Panc1 (cell line): ENCODE results near the gene OPN5. TPM values are rescaled to one million over a fixed set of nuclear protein-coding genes. Genes with fewer than 3 reads are reported as not detected.

ENCODE experiments used
- ATAC-seq: fragments of 200-7000 bp; cut with Tn5 transposase; 2 replicates; pipeline ENCODE4 v1.9.1; 2020; ENCODE audit warnings: mild to moderate bottlenecking, moderate library complexity
- BruUV-seq: library from RNA; stranded (reverse); fragments of 400-500 nt; replicated peaks from 2 replicates; lab custom pipeline; 2021; lab: Mats Ljungman, UMichigan
- CTCF ChIA-PET: fragments of 300-600 bp; sonication (Branson Sonifier 250); formaldehyde crosslinking; loops from one replicate; lab custom pipeline; 2022; ENCODE audit warnings: antibody characterized with exemption; lab: Charles Lee
- POLR2A ChIA-PET: fragments of 300-600 bp; sonication (Branson Sonifier 250); formaldehyde crosslinking; loops from one replicate; lab custom pipeline; 2022; ENCODE audit warnings: antibody characterized with exemption; lab: Charles Lee
- DNase-seq: peaks from one replicate; pipeline ENCODE4 v3.0.0-alpha.2; 2010; ENCODE audit warnings: low read depth, low spot score
- H3K27ac ChIP-seq: 2 replicates; pipeline ENCODE4 v1.5.1; 2011; ENCODE audit warnings: mild to moderate bottlenecking, low read length, inconsistent platforms
- H3K27me3 ChIP-seq: fragments of 200-500 bp; sonication (Bioruptor generic); 2 replicates; pipeline ENCODE4 v1.6.0; 2014; ENCODE audit warnings: low read length, inconsistent platforms; ENCODE audit not compliant: control insufficient read depth, insufficient read depth
- H3K36me3 ChIP-seq: fragments of 200-500 bp; sonication (Bioruptor generic); 2 replicates; pipeline ENCODE4 v1.5.1; 2014; ENCODE audit warnings: inconsistent platforms, mild to moderate bottlenecking, low read length, moderate library complexity; ENCODE audit not compliant: control insufficient read depth, insufficient read depth
- H3K4me1 ChIP-seq: 2 replicates; pipeline ENCODE4 v1.5.1; 2011; ENCODE audit warnings: inconsistent platforms, mild to moderate bottlenecking, low read length, moderate library complexity; ENCODE audit not compliant: control insufficient read depth, insufficient read depth
- H3K4me3 ChIP-seq, 2 experiments: 2 replicates each; pipeline ENCODE4 v1.5.1; 2011 to 2012; ENCODE audit warnings: low read depth in 2 of 2, low read length in 2 of 2, mild to moderate bottlenecking in 2 of 2, inconsistent platforms in 1 of 2, moderate library complexity in 1 of 2
- H3K9me3 ChIP-seq: fragments of 200-500 bp; sonication (Bioruptor generic); 2 replicates; pipeline ENCODE4 v1.5.1; 2014; ENCODE audit warnings: low read depth, mild to moderate bottlenecking, inconsistent platforms, low read length, moderate library complexity; ENCODE audit not compliant: control insufficient read depth, insufficient read depth
- CTCF ChIP-seq: fragments of 450-650 bp; IDR thresholded peaks from 2 replicates; pipeline ENCODE4 v1.5.1; 2017; ENCODE audit warnings: mild to moderate bottlenecking
- POLR2AphosphoS5 ChIP-seq: IDR thresholded peaks from 2 replicates; pipeline ENCODE4 v1.6.1; 2012; ENCODE audit warnings: mild to moderate bottlenecking, low read depth, low read length, moderate library complexity
- REST ChIP-seq, 2 experiments: IDR thresholded peaks; 2 replicates each; pipeline ENCODE4 v1.6.1; 2011 to 2012; ENCODE audit warnings: low read depth in 2 of 2, control low read depth in 1 of 2, low read length in 1 of 2, mild to moderate bottlenecking in 1 of 2, moderate library complexity in 1 of 2; ENCODE audit not compliant: insufficient read depth in 1 of 2
- SIN3A ChIP-seq: IDR thresholded peaks from 2 replicates; pipeline ENCODE4 v1.6.1; 2012; ENCODE audit warnings: low read depth, mild to moderate bottlenecking, low read length, moderate library complexity, borderline replicate concordance; ENCODE audit not compliant: insufficient read depth
- TCF7L2 ChIP-seq: IDR thresholded peaks from 2 replicates; pipeline ENCODE4 v1.6.1; 2011; ENCODE audit warnings: mild to moderate bottlenecking, low read depth, low read length, inconsistent platforms
- in situ Hi-C: cut with HindIII; loops from 2 replicates; pipeline ENCODE4 v1.10.0; 2016; ENCODE audit warnings: low sequenced_read_pairs, low pct_unique_long_range_greater_than_20kb
- intact Hi-C: fragments of 100-400 bp; cut with micrococcal nuclease; formaldehyde crosslinking; loops from one replicate; pipeline ENCODE4 v1.10.0; 2022; ENCODE audit not compliant: unreplicated experiment
- total RNA-seq: library from RNA; stranded (reverse); gene quantifications from one replicate; pipeline ENCODE4 v1.2.1, GENCODE V29; 2021; ENCODE audit not compliant: unreplicated experiment

The OPN5 gene
- total RNA-seq, 1 experiment from 2014 or later = not detected

GRCh38 chr6:47785182-47785581 is 3.4 kb downstream of the OPN5 start:
- no peaks in the 10 kb centered on the region for H3K36me3 ChIP-seq
- H3K27ac ChIP-seq = no peak overlapping the region
- no peak overlapping the region for H3K4me3 ChIP-seq
- DNase-seq = no peak
- no TSS peak for BruUV-seq
- H3K27me3 ChIP-seq = peaks cover 5% of the 10 kb centered on the region
- CTCF ChIA-PET = no interaction called here
- H3K4me1 ChIP-seq = peaks cover 8% of the 10 kb centered on the region; the same call in 1 of the 2 replicates
- TF ChIP-seq TCF7L2 (no peak), SIN3A (no peak), REST (IDR thresholded peaks at IDR 0.05; ENCODE audit: insufficient read depth in 1 of 2, low read depth in 2 of 2, low read length in 1 of 2) (no peak), CTCF (no peak), POLR2AphosphoS5 (no peak)
- no peaks in the 10 kb centered on the region for H3K9me3 ChIP-seq
- ATAC-seq = no peak
- intact Hi-C loops (loop anchor here (5.0 kb wide), 1 partner anchor 1627 kb away; no protein-coding TSS in a partner anchor), in situ Hi-C loops (no loop called here)
- POLR2A ChIA-PET = no interaction called here

GRCh38 chr6:47787620-47788497 is 6.0 kb downstream of the OPN5 start:
- in situ Hi-C loops (no loop called here), intact Hi-C loops (loop anchor here (1.0 to 5.0 kb wide), 2 partner anchors 977 to 1624 kb away; no protein-coding TSS in a partner anchor)
- Histone ChIP-seq H3K9me3 (no peaks in the 10 kb centered on the region), H3K36me3 (no peaks in the 10 kb centered on the region), H3K4me1 (no peaks in the 10 kb centered on the region), H3K27me3 (peaks cover 5% of the 10 kb centered on the region), H3K27ac (no peak overlapping the region), H3K4me3 (no peak overlapping the region)
- CTCF ChIA-PET = interaction anchor here (0.6 to 1.8 kb wide), 4 partner anchors 138 to 1623 kb away, joined by 3 to 6 read pairs (median 6); no protein-coding TSS in a partner anchor
- POLR2A ChIA-PET = interaction anchor here (0.6 kb wide), 1 partner anchor 1662 kb away, joined by 5 read pairs; no protein-coding TSS in a partner anchor
- ATAC-seq = peak; percentile 87
- BruUV-seq = no TSS peak
- TF ChIP-seq CTCF = peak; percentile 91
- no peak for TF ChIP-seq SIN3A
- no peak for TF ChIP-seq TCF7L2
- peak; percentile 51 for DNase-seq
